Measurements from ENCODE around the gene KLHL29. TPM values are rescaled to one million over a fixed set of nuclear protein-coding genes. Genes with fewer than 3 reads are reported as not detected.

KLHL29 gene
- total RNA-seq, 1 experiment from 2014 or later = 2.4 TPM

- Histone ChIP-seq H3K27me3 (ENCODE audit: insufficient read depth, low read length) (no peaks in the 10 kb centered on the region), H3K79me2 (ENCODE audit: insufficient read depth, low read length) (no peaks in the 10 kb centered on the region), H3K14ac (ENCODE audit: insufficient read depth, low read length) (no peak overlapping the region), H3K79me1 (ENCODE audit: insufficient read depth, low read depth, low read length, poor library complexity, severe bottlenecking) (no peaks in the 10 kb centered on the region), H3K4me1 (ENCODE audit: insufficient read depth, low read length) (no peaks in the 10 kb centered on the region), H4K5ac (ENCODE audit: insufficient read length, low read depth, low read length) (no peak overlapping the region), H3K18ac (ENCODE audit: insufficient read length, low read depth, low read length) (no peak overlapping the region), H3K56ac (ENCODE audit: insufficient read length, low read depth, low read length) (no peak overlapping the region), H3K23me2 (ENCODE audit: insufficient read length, low read depth, low read length, poor library complexity, severe bottlenecking) (no peaks in the 10 kb centered on the region), H3K4me2 (ENCODE audit: insufficient read depth, insufficient read length, low read length) (no peak overlapping the region), H2BK20ac (ENCODE audit: low read depth, low read length, poor library complexity, severe bottlenecking) (no peak overlapping the region), H4K8ac (replicated peaks; ENCODE audit: insufficient read length, low read depth, low read length) (no peak overlapping the region), H2BK5ac (ENCODE audit: insufficient read length, low read length) (no peak overlapping the region), H3K9me3 (ENCODE audit: control insufficient read depth, low read depth, low read length) (no peaks in the 10 kb centered on the region), H2AK5ac (ENCODE audit: insufficient read length, low read length) (no peak overlapping the region), H2BK12ac (ENCODE audit: insufficient read length, low read depth, low read length) (no peak overlapping the region), H4K20me1 (ENCODE audit: control insufficient read depth, insufficient read depth, insufficient read length) (no peaks in the 10 kb centered on the region), H3K4ac (ENCODE audit: low read depth, low read length) (no peak overlapping the region), H3T11ph (ENCODE audit: low read length) (no peak overlapping the region), H2BK120ac (ENCODE audit: low read depth, low read length, poor library complexity, severe bottlenecking) (no peak overlapping the region), H2BK15ac (ENCODE audit: low read depth, low read length) (no peak overlapping the region), H3K23ac (ENCODE audit: insufficient read length, low read depth, low read length) (no peak overlapping the region), H3K9ac (ENCODE audit: extremely low read depth, insufficient read length, low read length) (no peak overlapping the region), H2AFZ (ENCODE audit: low read length) (no peak overlapping the region), H4K91ac (ENCODE audit: insufficient read length, low read depth, low read length) (no peak overlapping the region), H3K27ac (ENCODE audit: insufficient read length, low read depth, low read length) (no peak overlapping the region)
- DNase-seq = no peak
- no peak overlapping the region for H3K4me3 Mint-ChIP-seq
- H3K9me3 Mint-ChIP-seq = peaks cover 8 to 15% of the 10 kb centered on the region in 2 experiments
- peaks cover 17 to 20% of the 10 kb centered on the region in 2 experiments for H3K4me1 Mint-ChIP-seq
- H3K27me3 Mint-ChIP-seq (ENCODE audit: low read depth) = no peaks in the 10 kb centered on the region; the same call in 1 of the 2 replicates
- H3K36me3 Mint-ChIP-seq (ENCODE audit: insufficient read depth in 1 of 3, low read depth in 3 of 3) = peaks cover 0 to 8% (median 6%) of the 10 kb centered on the region in 3 experiments; a peak in 4 of 7 replicates
- no CpG with 5 or more reads among the region's 14 CpGs for WGBS (ENCODE audit: extremely low coverage, insufficient read length, low lambda C conversion rate)
- no peak for TF ChIP-seq CTCF (conservative IDR thresholded peaks at IDR 0.05)
- 0 out of 7 replicates have a peak overlapping the region, but pooled peaks of 1 of the 3 experiments have one; percentile 23 for H3K27ac Mint-ChIP-seq
These were observed 235.9 kb downstream of the KLHL29 start for GRCh38 chr2:23620841-23621341.
